ENCODE measurements around the gene MIAT.
"Not testable (repeated sequence)": the region's sequence is repeated elsewhere in the genome, so short reads cannot be mapped to it uniquely, and the experiment has no call there.

MIAT gene

GRCh38 chr22:26701323-26701722, 43.9 kb downstream of the MIAT start:
- no peak for DNase-seq

GRCh38 chr22:26702906-26703830, 45.8 kb downstream of the MIAT start:
- DNase-seq, result no peak

GRCh38 chr22:26705379-26705778, 48.0 kb downstream of the MIAT start:
- DNase-seq, result not testable (repeated sequence)

GRCh38 chr22:26707090-26707489, 49.7 kb downstream of the MIAT start:
- no peak for DNase-seq

- DNase-seq, result no peak
Measured at GRCh38 chr22:26707581-26707980, 50.2 kb downstream of the MIAT start.

- DNase-seq, result no peak
Measured at GRCh38 chr22:26708256-26709009, 51.0 kb downstream of the MIAT start.

GRCh38 chr22:26709617-26710390, 52.4 kb downstream of the MIAT start:
- DNase-seq, result no peak

- DNase-seq, result no peak
Measured at GRCh38 chr22:26711205-26711963, 54.0 kb downstream of the MIAT start.

GRCh38 chr22:26712158-26712557, 54.8 kb downstream of the MIAT start:
- DNase-seq, result no peak

- no peak for DNase-seq
Measured at GRCh38 chr22:26713823-26714449, 56.5 kb downstream of the MIAT start.

GRCh38 chr22:26714971-26715370, 57.6 kb downstream of the MIAT start:
- DNase-seq, result no peak

GRCh38 chr22:26715392-26715936, 58.1 kb downstream of the MIAT start:
- DNase-seq, result no peak

GRCh38 chr22:26718488-26718887, 61.1 kb downstream of the MIAT start:
- no peak for DNase-seq

GRCh38 chr22:26718905-26719304, 61.5 kb downstream of the MIAT start:
- DNase-seq, result no peak

GRCh38 chr22:26722159-26722558, 64.8 kb downstream of the MIAT start:
- DNase-seq, result no peak

GRCh38 chr22:26724414-26724813, 67.0 kb downstream of the MIAT start:
- no peak for DNase-seq

GRCh38 chr22:26725012-26725676, 67.8 kb downstream of the MIAT start:
- DNase-seq, result no peak
